Ishikawa (cell line): ENCODE measurements around the gene DDN.

Experiments used
- EGR1 ChIP-seq: IDR thresholded peaks from 2 replicates; pipeline ENCODE4 v1.6.1; 2012
- MAX ChIP-seq: IDR thresholded peaks from 2 replicates; pipeline ENCODE4 v1.6.1; 2012
- RAD21 ChIP-seq: IDR thresholded peaks from 2 replicates; pipeline ENCODE4 v1.6.1; 2012; ENCODE audit warnings: low read depth
- TAF1 ChIP-seq: IDR thresholded peaks from 2 replicates; pipeline ENCODE4 v1.6.1; 2012; ENCODE audit warnings: low read depth, mild to moderate bottlenecking

DNA sequence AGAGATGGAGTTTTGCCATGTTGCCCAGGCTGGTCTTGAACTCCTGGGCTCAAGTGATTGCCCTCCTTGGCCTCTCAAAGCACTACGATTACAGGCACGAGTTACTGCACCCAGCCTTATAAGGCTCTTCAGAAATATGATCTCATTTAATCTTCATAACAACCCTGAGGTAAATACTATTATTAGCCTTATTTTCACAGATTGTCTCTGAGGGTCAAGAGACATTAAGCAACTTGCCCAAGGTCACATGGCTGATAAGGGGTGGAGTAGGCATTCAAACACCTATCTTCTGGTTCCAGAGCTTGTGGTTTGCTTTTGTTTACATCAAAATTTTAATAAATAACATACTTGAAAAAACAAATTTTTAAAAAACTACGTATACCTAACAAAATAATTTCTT lies 14.3 kb upstream of the DDN start:
- no peak for TF ChIP-seq MAX
- no peak for TF ChIP-seq TAF1
- TF ChIP-seq RAD21, result no peak
- no peak for TF ChIP-seq EGR1
